Ascending aorta (tissue), 2 donors: ENCODE results near the gene HCN3. TPM values are rescaled to one million over a fixed set of nuclear protein-coding genes. Genes with fewer than 3 reads are reported as not detected.
"Not testable (repeated sequence)": the region's sequence is repeated elsewhere in the genome, so short reads cannot be mapped to it uniquely, and the experiment has no call there.

Source experiments
- DNase-seq, 2 donors: peaks; one replicate each; pipeline ENCODE4 v3.0.0-alpha.2; 2019; ENCODE audit warnings: low spot score in 2 of 2
- H3K27ac ChIP-seq, 2 donors: fragments of 200-600 bp; sonication (generic); one replicate each; pipeline ENCODE4 v1.5.1; 2016 to 2017; ENCODE audit warnings: mild to moderate bottlenecking in 1 of 2
- H3K27me3 ChIP-seq: fragments of 200-600 bp; sonication (generic); one replicate; pipeline ENCODE4 v1.5.1; 2017
- H3K36me3 ChIP-seq, 2 donors: fragments of 200-600 bp; sonication (generic); one replicate each; pipeline ENCODE4 v1.5.1; 2016
- H3K4me1 ChIP-seq, 2 donors: fragments of 200-600 bp; sonication (generic); one replicate each; pipeline ENCODE4 v1.5.1; 2016 to 2017; ENCODE audit warnings: mild to moderate bottlenecking in 1 of 2
- H3K4me3 ChIP-seq, 2 donors: fragments of 200-600 bp; sonication (generic); one replicate each; pipeline ENCODE4 v1.5.1; 2016 to 2017; ENCODE audit warnings: mild to moderate bottlenecking in 1 of 2
- H3K9me3 ChIP-seq, 2 donors: fragments of 200-600 bp; sonication (generic); one replicate each; pipeline ENCODE4 v1.5.1; 2016
- CTCF ChIP-seq, 3 experiments: fragments of 200-600 bp in 2 of 3; fragments of 450-650 bp in 1 of 3; sonication (generic) in 2 of 3; IDR thresholded peaks; one replicate each; pipeline ENCODE4 v1.5.1; 2016 to 2019; ENCODE audit warnings: antibody characterized with exemption in 3 of 3, mild to moderate bottlenecking in 1 of 3, moderate library complexity in 1 of 3
- intact Hi-C: fragments of 100-400 bp; cut with DNase I; formaldehyde crosslinking; loops from one replicate; pipeline ENCODE4 v1.15.1; 2023
- total RNA-seq: library from RNA; depleted of rRNA; stranded (reverse); fragments of >200 nt; gene quantifications from one replicate; pipeline ENCODE4 v1.1.0, GENCODE V29; 2016

The HCN3 gene
- total RNA-seq, 1 donor from 2014 or later: 2.6 TPM

DNA sequence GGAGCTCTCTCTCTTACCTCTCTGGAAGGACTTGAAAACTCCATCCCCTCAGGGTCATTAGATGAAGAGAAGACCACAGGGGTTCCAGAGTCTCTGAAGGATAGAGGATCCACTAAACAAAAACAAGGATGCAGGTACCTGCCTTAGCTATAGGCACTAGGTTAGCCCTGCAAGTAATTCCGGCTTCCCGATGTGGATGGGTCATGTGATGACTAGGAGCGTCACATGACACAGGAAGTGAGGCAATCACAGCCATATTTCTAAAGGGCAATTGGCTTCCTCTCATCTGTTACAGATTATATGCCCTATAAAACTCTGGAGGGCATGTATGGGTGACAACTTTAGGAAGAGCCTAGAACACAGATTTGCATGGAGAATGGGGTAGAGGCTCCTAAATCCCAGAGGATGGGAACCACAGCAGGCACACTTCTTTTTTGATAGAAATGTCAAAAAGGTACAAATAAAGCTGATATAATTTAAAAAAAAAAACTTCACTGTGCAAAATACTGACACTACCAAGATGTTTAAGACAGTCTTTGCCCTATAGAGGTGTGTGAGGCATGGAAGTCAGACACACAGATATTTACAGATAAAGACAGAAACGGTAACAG, 36.1 kb upstream of the HCN3 start:
- H3K4me1 ChIP-seq: peaks cover 3 to 28% of the 10 kb centered on the region in 2 donors
- no peak for TF ChIP-seq CTCF (IDR thresholded peaks at IDR 0.05)
- peak in 1 of 2 donors; percentile 87 for DNase-seq
- intact Hi-C loops: no loop called here
- H3K27me3 ChIP-seq: no peaks in the 10 kb centered on the region
- peak overlapping the region; percentile 54 to 65 for H3K4me3 ChIP-seq
- no peaks in the 10 kb centered on the region for H3K9me3 ChIP-seq
- peaks cover 18% of the 10 kb centered on the region in 2 donors for H3K36me3 ChIP-seq
- H3K27ac ChIP-seq: peak overlapping the region in 1 of 2 donors; percentile 46

DNA sequence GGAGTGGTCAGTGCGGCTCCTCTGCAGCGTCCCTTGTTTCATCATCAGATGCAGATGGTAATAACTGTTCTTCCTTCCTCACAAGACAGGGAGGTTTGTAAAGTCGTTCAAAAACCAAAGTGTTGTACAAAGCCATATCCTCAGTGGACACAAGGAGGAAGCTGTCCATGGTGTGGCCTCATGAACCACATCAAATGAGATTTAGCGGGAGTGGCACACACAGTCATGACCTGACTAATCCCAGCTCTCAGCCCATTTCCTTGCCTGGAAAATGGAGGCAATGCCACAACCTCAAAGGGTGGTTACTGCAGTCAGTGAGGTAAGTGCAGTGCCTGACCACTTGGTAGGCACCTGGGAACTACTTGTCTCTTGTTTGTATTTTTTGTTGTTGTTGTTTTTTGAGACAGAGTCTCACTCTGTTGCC, 35.4 kb upstream of the HCN3 start:
- no peak overlapping the region for H3K27ac ChIP-seq
- H3K9me3 ChIP-seq: no peaks in the 10 kb centered on the region
- no peak overlapping the region for H3K4me3 ChIP-seq
- no peak for TF ChIP-seq CTCF (IDR thresholded peaks at IDR 0.05)
- H3K4me1 ChIP-seq: peaks cover 3 to 28% of the 10 kb centered on the region in 2 donors
- DNase-seq: no peak
- intact Hi-C loops: no loop called here
- peaks cover 11% of the 10 kb centered on the region in 2 donors for H3K36me3 ChIP-seq
- no peaks in the 10 kb centered on the region for H3K27me3 ChIP-seq

- Histone ChIP-seq H3K27me3 (no peaks in the 10 kb centered on the region), H3K4me1 (peaks cover 3 to 28% of the 10 kb centered on the region in 2 donors), H3K36me3 (peaks cover 11% of the 10 kb centered on the region in 2 donors), H3K4me3 (peak overlapping the region; percentile 69 to 80), H3K9me3 (no peaks in the 10 kb centered on the region), H3K27ac (peak overlapping the region; percentile 83 to 92)
- no peak for DNase-seq
- TF ChIP-seq CTCF (IDR thresholded peaks at IDR 0.05): no peak
- intact Hi-C loops: no loop called here
Measured at GRCh38 chr1:155242805-155243358, 34.4 kb upstream of the HCN3 start.

GRCh38 chr1:155244368-155245162, 32.7 kb upstream of the HCN3 start:
- intact Hi-C loops: loop anchor here (1.0 to 2.0 kb wide), 3 partner anchors 18 to 319 kb away; partner anchors contain the start of gene THBS3
- DNase-seq: peak; percentile 97 to 99
- H3K4me1 ChIP-seq: peaks cover 3 to 28% of the 10 kb centered on the region in 2 donors
- H3K27me3 ChIP-seq: no peaks in the 10 kb centered on the region
- H3K9me3 ChIP-seq: no peaks in the 10 kb centered on the region
- peak; percentile 27 to 99 (median 58) for TF ChIP-seq CTCF (IDR thresholded peaks at IDR 0.05)
- H3K36me3 ChIP-seq: peaks cover 15 to 17% of the 10 kb centered on the region in 2 donors
- peak overlapping the region; percentile 83 to 92 for H3K27ac ChIP-seq
- H3K4me3 ChIP-seq: peak overlapping the region; percentile 69 to 80

DNA sequence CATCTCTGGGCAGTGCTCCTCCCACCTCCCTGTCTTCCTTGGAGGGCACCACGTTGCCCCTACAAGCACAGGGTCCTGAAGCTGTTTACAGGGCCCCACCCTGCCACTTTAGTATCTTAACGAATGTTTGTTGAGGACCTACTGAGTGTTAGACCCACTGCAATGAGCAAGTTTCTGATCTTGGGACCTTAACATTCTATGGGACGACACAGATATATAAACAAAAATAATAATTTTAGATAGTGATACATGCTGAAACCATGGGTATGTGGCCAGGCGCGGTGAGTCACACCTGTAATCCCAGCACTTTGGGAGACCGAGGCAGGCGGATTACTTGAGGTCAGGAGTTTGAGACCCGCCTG, 32.1 kb upstream of the HCN3 start:
- H3K27ac ChIP-seq: peak overlapping the region; percentile 83 to 92
- peak overlapping the region; percentile 69 to 80 for H3K4me3 ChIP-seq
- DNase-seq: no peak
- peaks cover 15 to 17% of the 10 kb centered on the region in 2 donors for H3K36me3 ChIP-seq
- intact Hi-C loops: loop anchor here (2.0 kb wide), 1 partner anchor 18 kb away; no protein-coding TSS in a partner anchor
- TF ChIP-seq CTCF (IDR thresholded peaks at IDR 0.05): no peak
- H3K27me3 ChIP-seq: no peaks in the 10 kb centered on the region
- H3K9me3 ChIP-seq: no peaks in the 10 kb centered on the region
- peaks cover 3 to 30% of the 10 kb centered on the region in 2 donors for H3K4me1 ChIP-seq

DNA sequence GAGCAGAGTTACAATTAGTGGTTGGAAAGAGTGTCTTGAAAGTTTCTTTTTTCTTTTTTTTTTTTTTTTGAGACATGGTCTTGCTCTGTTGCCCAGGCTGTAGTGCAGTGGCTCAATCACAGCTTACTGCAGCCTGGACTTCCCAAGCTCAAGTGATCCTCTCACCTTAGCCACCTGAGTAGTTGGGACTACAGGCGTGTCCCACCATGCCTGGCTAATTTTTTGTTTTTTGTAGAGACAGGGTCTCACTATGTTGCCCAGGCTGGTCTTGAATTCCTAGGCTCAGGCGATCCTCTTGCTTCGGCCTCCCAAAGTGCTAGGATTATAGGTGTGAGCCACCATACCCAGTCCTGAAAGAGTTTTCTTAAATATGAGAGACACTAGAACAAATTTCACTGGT, 30.5 kb upstream of the HCN3 start:
- H3K9me3 ChIP-seq, H3K27ac ChIP-seq, intact Hi-C loops, DNase-seq, H3K27me3 ChIP-seq, H3K4me3 ChIP-seq: not testable (repeated sequence)
- Histone ChIP-seq H3K36me3 (peaks cover 15 to 17% of the 10 kb centered on the region in 2 donors), H3K4me1 (peaks cover 5 to 28% of the 10 kb centered on the region in 2 donors)
